ENCODE measurements around the gene CD200R1L. TPM values are rescaled to one million over a fixed set of nuclear protein-coding genes. Genes with fewer than 3 reads are reported as not detected.

CD200R1L gene
- total and polyA plus RNA-seq, 2 of the 4 experiments (the other 2 are of a cell fraction): not detected

DNA sequence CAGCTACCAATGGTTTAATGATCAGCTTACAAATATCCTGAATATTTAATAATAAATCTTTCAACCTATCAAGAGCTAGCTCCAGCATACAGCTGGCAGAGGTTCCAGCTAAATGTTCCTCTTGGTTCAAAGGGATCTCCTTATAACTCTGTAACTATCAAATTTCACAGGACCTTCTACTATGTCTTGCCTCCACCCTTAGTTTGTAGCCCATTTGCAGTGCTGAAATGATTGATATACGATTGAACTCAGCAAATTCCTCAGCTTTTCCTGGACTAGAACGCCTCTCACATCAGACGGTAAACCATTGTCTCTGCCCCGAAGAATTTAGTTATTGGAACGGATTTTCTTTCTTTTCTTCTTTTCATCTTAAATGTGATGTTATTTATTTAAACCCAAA lies 41.5 kb downstream of the CD200R1L start:
- in situ Hi-C loops (cut with MboI; ENCODE audit: low sequenced_read_pairs): no loop called here
- Histone ChIP-seq H4K20me1 (ENCODE audit: insufficient read depth, low read length) (no peaks in the 10 kb centered on the region), H3K79me1 (ENCODE audit: low read depth in 1 of 2, low read length in 2 of 2) (no peaks in the 10 kb centered on the region), H3K27me3 (ENCODE audit: control insufficient read depth, insufficient read depth, low read length) (no peaks in the 10 kb centered on the region), H3K4ac (ENCODE audit: low read depth, low read length) (no peak overlapping the region), H4K8ac (ENCODE audit: low read depth in 2 of 2, low read length in 2 of 2) (no peak overlapping the region), H3K4me1 (ENCODE audit: control insufficient read depth, insufficient read depth, low read length) (no peaks in the 10 kb centered on the region), H3K4me3 (ENCODE audit: insufficient read depth, low read depth, low read length) (no peak overlapping the region), H2BK5ac (ENCODE audit: low read depth, low read length, poor library complexity, severe bottlenecking) (no peak overlapping the region), H2BK15ac (ENCODE audit: low read depth, low read length) (no peak overlapping the region), H2AK9ac (replicated peaks; ENCODE audit: low read depth, low read length, poor library complexity) (no peak overlapping the region), H3K9me3 (ENCODE audit: control insufficient read depth, insufficient read depth, low read length) (peaks cover 2% of the 10 kb centered on the region; the same call in 1 of the 2 replicates), H3K9ac (ENCODE audit: low read depth, low read length) (no peak overlapping the region), H4K5ac (ENCODE audit: low read depth, low read length) (no peak overlapping the region), H3K23ac (ENCODE audit: low read depth, low read length) (no peak overlapping the region), H2BK20ac (ENCODE audit: low read depth, low read length) (no peak overlapping the region), H3K9me1 (ENCODE audit: insufficient read depth, low read length) (no peaks in the 10 kb centered on the region), H3K27ac (ENCODE audit: insufficient read depth, low read length) (no peak overlapping the region), H3K18ac (ENCODE audit: low read depth, low read length) (no peak overlapping the region), H3K14ac (replicated peaks; ENCODE audit: low read depth, low read length) (no peak overlapping the region), H4K91ac (ENCODE audit: insufficient read depth, low read depth, low read length) (no peak overlapping the region), H2AK5ac (ENCODE audit: low read depth, low read length) (no peak overlapping the region), H3K4me2 (ENCODE audit: low read depth, low read length) (no peak overlapping the region), H2BK120ac (ENCODE audit: low read depth, low read length) (no peak overlapping the region), H2AFZ (replicated peaks; ENCODE audit: low read length, poor library complexity) (no peak overlapping the region), H3K56ac (ENCODE audit: extremely low read depth, insufficient read depth, low read length) (no peak overlapping the region), H3K36me3 (ENCODE audit: control insufficient read depth, insufficient read depth, low read length) (no peaks in the 10 kb centered on the region)
- POLR2A ChIA-PET (ENCODE audit: unreplicated experiment): no interaction called here
- CTCF ChIA-PET: interaction anchor here (0.6 to 0.7 kb wide), 2 partner anchors 9 to 96 kb away, joined by 3 read pairs; no protein-coding TSS in a partner anchor
- ATAC-seq (ENCODE audit: low read depth) (no peak), DNase-seq (no peak)
- intact Hi-C loops (cut with micrococcal nuclease): no loop called here
- WGBS, 2 experiments (ENCODE audit: extremely low coverage in 2 of 2, insufficient read length in 1 of 2): no CpG with 5 or more reads among the region's 5 CpGs
- dilution Hi-C loops (cut with HindIII; ENCODE audit: low sequenced_read_pairs, unreplicated experiment): no loop called here
- TF ChIP-seq, protein P1, sequence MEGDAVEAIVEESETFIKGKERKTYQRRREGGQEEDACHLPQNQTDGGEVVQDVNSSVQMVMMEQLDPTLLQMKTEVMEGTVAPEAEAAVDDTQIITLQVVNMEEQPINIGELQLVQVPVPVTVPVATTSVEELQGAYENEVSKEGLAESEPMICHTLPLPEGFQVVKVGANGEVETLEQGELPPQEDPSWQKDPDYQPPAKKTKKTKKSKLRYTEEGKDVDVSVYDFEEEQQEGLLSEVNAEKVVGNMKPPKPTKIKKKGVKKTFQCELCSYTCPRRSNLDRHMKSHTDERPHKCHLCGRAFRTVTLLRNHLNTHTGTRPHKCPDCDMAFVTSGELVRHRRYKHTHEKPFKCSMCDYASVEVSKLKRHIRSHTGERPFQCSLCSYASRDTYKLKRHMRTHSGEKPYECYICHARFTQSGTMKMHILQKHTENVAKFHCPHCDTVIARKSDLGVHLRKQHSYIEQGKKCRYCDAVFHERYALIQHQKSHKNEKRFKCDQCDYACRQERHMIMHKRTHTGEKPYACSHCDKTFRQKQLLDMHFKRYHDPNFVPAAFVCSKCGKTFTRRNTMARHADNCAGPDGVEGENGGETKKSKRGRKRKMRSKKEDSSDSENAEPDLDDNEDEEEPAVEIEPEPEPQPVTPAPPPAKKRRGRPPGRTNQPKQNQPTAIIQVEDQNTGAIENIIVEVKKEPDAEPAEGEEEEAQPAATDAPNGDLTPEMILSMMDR (conservative IDR thresholded peaks at IDR 0.05; ENCODE audit: low read depth, low read length): no peak
- TF ChIP-seq FOS (IDR thresholded peaks at IDR 0.05; ENCODE audit: low read depth, low read length) (no peak), MXI1 (IDR thresholded peaks at IDR 0.05; ENCODE audit: borderline replicate concordance, low read depth, low read length) (no peak), SMC3 (IDR thresholded peaks at IDR 0.05; ENCODE audit: low read depth, low read length) (no peak), NFE2L2 (IDR thresholded peaks at IDR 0.05; ENCODE audit: low read depth, low read length) (no peak)
- TF ChIP-seq, protein P2, sequence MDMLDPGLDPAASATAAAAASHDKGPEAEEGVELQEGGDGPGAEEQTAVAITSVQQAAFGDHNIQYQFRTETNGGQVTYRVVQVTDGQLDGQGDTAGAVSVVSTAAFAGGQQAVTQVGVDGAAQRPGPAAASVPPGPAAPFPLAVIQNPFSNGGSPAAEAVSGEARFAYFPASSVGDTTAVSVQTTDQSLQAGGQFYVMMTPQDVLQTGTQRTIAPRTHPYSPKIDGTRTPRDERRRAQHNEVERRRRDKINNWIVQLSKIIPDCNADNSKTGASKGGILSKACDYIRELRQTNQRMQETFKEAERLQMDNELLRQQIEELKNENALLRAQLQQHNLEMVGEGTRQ (IDR thresholded peaks at IDR 0.05; ENCODE audit: low read depth, low read length): no peak
- BruUV-seq (replicated peaks): no TSS peak
